Astrocyte of the cerebellum (primary cell): ENCODE results near the gene ZNF12.
"Not testable (repeated sequence)": the region's sequence is repeated elsewhere in the genome, so short reads cannot be mapped to it uniquely, and the experiment has no call there.

Source experiments
- DNase-seq: peaks from one replicate; pipeline ENCODE4 v3.0.0-alpha.2; 2011; ENCODE audit warnings: low read depth
- H3K4me3 ChIP-seq: 2 replicates; pipeline ENCODE4 v1.5.1; 2011; ENCODE audit warnings: mild to moderate bottlenecking, low read depth, low read length, moderate library complexity
- CTCF ChIP-seq: IDR thresholded peaks from 2 replicates; pipeline ENCODE4 v1.5.1; 2012; ENCODE audit warnings: low read length, low read depth, moderate library complexity, mild to moderate bottlenecking; ENCODE audit errors: missing control alignments
- in situ Hi-C: cut with HindIII; loops from 2 replicates; pipeline ENCODE4 v1.10.0; 2017; ENCODE audit warnings: low sequenced_read_pairs

ZNF12 gene

DNA sequence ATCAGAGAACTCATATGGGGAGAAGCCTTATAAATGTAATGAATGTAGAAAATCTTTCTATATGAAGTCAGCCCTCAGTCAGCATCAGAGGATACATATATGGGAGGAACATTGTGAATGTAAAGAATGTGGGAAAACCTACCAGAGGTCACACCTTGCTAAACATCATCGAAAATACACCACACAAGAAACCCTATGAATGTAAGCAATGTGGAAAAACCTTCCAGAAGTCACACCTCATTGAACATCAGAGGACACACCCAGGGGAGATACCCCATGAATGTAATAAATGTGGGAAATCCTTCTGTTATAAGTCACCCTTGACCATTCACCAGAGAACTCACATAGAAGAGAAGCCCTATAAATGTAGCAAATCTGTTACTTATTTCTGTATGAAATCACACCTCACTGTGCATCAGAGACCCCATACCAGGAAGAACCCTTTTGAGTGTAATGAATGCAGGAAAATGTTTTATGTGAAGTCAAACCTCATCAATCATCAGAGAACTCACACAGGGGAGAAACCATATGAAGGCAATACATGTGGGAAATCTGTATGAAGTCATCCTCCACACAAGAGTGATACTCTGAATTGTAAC is 30.8 kb downstream of the ZNF12 start:
- no peak for DNase-seq
- in situ Hi-C loops = no loop called here
- no peak for TF ChIP-seq CTCF
- H3K4me3 ChIP-seq = no peak overlapping the region

GRCh38 chr7:6670851-6671250 is 35.9 kb downstream of the ZNF12 start:
- DNase-seq, H3K4me3 ChIP-seq, in situ Hi-C loops: not testable (repeated sequence)

DNA sequence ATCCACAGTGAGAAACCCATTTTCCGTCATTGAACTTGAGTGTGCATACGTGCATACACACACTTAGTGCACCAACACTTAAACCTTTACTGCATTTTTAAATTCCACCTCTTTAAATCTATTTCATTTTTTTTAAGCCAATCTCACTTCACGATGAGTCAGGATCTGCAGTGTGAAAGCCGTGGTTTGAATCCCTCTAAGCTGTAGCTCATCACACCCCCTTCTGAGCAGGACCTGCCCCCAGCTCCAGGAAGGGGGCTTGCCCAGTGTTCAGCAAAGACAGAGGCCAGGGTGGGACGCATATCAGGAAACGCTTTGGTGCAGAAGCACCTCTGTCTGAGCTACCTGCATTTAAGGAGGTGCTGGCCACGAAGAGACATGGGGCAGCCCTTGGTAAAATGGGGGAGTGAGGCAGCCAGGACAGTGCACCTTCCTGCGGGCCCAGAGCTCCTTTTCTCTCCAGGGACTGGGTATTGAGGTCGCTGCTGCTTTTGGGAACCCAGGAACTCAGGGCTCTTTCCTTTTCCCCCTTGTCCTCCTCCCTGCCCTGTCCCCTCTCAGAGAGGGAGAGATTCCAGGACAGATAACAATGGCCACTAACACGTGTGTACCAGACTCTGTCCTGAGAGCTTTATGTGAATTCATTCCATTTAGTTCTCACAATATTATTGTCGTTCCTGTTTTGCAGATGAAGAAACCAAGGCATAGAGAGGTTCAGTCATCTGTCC is 48.0 kb downstream of the ZNF12 start:
- DNase-seq = no peak
- H3K4me3 ChIP-seq = no peak overlapping the region
- in situ Hi-C loops = no loop called here
- TF ChIP-seq CTCF = no peak

DNA sequence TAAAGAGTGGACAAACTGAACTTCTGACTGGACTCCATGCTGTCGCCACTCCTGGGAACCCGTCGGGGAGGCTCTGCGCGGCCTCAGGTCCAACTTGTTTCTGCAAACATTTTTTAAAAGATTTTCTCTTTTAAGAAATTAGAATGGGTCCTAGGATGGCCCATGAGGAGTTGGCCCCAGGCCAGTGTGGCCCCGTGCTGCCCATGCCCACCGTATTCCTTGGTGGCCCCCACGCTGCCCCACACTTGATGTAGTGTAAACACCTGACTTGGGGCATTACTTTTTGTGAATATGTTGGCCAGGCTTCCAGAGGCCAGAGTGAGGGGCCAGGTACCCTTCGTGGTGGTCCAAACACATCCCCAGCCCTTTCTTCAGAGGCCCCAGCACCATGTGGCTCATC is 50.3 kb downstream of the ZNF12 start:
- TF ChIP-seq CTCF = no peak
- in situ Hi-C loops = no loop called here
- H3K4me3 ChIP-seq = no peak overlapping the region
- no peak for DNase-seq

DNA sequence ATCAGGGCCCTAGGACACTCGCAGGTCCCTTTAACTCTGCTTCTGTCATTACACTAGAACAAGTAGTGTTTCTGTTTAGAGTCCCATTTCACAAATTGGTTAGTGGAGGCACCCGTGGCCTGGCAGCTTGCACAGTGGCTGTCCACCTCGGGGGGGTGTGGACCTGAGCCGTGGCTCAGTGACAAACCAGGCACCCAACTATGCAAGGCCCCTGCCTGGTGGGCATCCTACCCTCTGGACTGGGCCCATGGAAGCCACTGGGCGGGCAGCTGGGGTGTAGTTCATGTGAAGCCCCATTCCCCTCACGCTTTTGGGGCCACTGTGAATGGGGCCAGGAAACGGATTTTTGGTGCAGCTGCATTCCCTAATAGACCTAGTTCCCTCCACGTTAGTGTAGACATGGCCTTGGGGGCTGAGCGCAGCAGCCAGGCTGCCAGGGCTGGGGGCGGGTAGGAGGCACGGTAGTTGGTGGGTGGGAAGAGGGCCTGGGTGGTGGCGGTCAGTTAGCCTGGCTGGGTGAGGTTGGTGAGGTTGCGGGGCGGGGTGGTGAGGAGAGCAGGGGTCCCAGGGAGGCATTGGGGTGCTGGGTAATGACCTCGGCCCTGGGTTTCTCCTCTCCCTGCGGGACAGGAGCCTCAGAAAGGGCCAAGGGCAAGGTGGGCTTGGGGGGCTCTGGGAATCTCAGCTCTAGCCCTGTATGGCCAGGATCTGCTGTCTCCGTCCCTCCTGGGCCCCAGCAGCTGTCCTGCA is 50.9 kb downstream of the ZNF12 start:
- no peak for TF ChIP-seq CTCF
- H3K4me3 ChIP-seq = no peak overlapping the region
- in situ Hi-C loops = no loop called here
- no peak for DNase-seq

DNA sequence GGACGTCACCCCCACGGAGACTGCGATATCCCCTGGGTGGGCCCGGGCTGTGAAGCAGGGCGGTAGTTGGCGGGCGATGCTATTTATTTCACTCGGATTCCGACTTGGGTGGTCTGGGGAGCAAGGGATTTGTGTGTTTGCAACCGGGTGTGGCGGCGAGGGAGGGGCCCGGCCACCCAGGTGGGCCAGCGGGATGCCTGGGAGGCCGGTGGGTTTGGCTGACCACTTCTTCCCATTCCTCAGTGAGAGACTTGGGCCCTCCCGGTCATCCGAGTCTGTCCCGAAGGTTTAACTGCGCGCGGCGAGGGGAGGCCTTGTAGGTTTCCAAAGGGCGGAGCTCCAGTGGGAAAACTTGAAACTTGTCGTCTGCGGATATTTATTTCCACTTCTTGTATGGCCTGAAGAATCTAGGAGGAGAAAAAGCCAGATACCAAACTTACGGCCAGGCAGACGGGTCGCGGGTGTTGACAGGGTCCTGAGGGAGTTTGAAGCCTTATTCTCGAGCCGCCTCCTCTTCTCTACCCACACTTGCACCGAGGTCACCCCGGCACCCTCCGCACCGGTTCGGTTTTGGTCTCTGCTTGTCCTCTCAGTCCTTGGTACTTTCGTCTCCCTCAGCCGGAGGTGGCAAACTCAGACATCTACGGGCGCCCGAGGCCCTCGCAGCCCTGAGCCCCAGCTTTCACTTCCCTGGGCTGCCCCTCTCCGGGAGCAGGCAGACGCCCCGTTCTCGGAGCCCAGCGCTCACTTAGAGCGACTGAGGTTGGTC is 51.7 kb downstream of the ZNF12 start:
- no peak for TF ChIP-seq CTCF
- in situ Hi-C loops = no loop called here
- H3K4me3 ChIP-seq = no peak overlapping the region
- DNase-seq = no peak
